ENCODE measurements around the gene GOLIM4.
A peak's percentile ranks its signal among the peaks of the same experiment; 100 is the strongest.

Gene GOLIM4

DNA sequence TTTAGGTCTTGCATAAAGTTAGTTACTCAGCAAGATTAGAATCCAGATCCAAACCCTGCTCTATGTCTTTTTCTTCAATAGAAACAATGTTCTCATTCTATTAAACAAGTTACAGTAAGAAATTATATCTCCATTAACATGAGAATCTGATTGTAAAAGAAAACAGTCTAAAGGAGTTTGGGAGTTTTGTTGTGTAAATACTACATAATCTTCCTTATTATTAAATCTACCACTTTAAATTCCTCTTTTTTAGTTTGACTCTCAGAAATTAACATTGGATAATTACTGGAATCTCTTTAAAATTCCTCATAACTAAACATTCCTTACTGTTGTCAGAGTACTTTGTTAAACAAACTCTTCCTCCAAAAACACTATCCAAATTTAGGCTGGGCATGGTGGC, 1.7 kb upstream of the GOLIM4 start:
- no peak for DNase-seq

DNA sequence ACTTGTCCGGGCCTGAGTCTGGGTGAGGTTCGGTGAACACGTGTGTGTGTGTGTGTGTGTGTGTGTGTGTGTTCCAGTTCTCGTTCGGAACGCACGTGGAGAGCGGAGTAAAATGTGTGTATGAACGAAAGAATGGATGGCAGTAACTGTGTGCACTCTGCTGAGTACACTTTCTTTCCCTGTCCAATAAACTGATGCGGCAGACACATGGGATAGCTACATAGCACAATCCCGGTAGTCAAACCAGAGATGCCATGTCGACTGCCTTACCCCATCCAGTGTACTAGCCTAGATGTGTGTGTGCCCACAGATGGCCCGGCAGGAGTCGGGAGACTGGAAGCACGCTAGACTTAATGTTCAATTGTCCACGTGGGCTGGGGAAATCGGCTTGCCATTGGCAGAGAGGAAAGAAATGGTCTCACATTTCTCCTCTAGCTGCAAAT, 507 bp upstream of the GOLIM4 start:
- no peak for DNase-seq

DNA sequence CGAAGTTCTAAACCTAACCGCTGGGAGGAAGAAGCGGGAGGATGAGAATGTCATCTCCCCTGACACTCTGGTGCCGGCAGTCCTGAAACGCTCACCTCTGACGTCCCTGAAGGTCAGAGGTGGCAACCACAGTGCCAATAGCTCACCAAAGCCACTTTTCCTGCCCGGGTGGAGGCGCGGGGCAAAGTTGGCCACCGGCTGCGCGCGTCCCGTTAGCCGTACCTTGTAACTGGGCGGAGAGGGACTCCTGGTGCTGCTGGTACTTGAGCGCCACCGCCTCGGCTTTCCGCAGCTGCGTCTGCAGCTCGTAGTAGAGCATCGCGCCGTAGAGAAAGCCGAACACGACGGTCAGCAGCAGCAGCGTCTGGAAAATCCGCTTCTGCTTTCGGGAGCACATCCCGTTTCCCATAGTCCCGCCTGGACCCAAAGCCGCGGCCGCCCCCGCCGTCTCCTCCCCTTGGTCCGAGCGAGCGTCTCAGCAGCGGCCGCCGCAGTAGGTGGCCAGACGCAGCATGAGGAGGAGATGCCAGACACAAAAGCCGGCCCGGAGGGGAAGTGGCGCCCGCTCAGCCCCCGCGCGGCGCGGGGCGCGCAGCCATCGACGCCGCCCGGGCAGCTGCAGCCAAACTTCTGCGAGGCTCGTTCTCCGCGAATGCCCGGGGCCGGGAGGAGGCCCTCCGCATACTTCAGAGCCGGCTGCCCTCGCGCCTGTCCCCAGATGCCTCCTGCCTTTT, 680 bp downstream of the GOLIM4 start:
- peak; percentile 22 for DNase-seq

- no peak for DNase-seq
These were observed 1.2 kb downstream of the GOLIM4 start for GRCh38 chr3:168094580-168094876.

GRCh38 chr3:168093790-168094189, 1.9 kb downstream of the GOLIM4 start:
- DNase-seq = no peak

DNA sequence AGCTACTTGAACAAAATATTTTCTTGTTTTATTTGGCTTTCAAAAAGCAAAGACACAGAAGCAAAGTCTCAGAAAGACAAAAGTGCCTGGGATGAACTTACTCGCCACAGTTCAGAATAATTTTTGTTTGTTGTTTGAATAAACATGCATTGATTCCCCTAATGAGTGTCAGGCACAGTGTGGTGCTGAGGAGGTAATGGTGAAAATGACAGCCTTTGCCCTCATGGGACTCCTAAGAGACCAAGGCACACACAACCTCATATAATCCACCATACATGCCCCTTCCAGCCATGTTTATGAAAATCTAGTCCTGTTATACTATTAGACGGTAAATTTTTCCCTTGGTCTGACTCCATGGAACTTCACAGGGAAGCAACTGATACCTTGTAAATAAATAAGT, 2.5 kb downstream of the GOLIM4 start:
- DNase-seq = no peak

DNA sequence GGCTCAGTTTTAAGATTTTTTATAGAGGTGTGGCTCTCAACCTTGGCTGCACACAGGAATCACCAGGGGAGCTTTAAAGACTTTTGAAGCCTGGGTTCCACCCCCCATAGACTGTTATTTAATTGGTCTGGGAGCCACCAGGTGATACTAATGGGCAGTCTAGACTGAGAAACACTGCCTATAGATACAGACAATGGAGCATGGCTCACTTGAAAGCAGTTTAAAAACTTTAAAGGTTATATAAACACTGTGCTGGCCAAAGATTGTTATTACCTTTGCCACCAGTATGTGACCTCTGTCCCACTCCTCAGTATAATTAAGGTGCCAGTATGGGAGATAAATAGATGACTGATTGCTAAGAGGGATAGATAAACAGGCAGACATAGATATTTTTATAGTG, 3.8 kb downstream of the GOLIM4 start:
- DNase-seq = no peak

- DNase-seq = no peak
These were observed 4.3 kb downstream of the GOLIM4 start for GRCh38 chr3:168091302-168091858.

GRCh38 chr3:168090306-168091085, 5.2 kb downstream of the GOLIM4 start:
- no peak for DNase-seq

- no peak for DNase-seq
These were observed 6.4 kb downstream of the GOLIM4 start for GRCh38 chr3:168089179-168089771.

DNA sequence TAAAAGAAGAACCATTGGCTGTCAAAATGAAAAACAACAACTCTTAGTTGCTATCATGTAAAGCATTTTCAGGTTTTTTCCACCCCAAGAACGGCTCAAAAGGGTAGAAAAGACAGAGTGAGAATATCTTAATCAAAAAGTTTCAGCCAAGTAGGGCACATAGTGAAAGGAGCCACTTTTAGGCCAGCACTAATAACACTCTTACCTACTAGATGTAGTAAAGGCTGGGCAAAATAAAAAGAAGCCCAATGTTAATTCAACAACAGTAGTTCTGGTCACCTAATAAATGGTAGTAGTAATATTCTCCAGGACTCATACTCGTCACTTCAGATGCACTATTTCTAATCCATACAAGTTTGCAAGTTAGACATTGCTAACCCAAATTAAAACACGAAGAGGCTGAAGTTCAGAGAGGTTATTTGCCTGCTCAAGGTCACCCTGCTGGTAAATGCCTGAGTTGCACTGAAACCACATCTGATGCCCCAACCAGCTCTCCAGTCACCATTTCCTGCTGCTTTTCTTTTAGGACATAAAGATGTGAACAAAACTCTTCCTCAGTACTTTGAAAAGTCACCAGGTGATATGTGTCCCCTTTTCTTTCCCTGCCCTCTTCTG, 7.5 kb downstream of the GOLIM4 start:
- DNase-seq = no peak

DNA sequence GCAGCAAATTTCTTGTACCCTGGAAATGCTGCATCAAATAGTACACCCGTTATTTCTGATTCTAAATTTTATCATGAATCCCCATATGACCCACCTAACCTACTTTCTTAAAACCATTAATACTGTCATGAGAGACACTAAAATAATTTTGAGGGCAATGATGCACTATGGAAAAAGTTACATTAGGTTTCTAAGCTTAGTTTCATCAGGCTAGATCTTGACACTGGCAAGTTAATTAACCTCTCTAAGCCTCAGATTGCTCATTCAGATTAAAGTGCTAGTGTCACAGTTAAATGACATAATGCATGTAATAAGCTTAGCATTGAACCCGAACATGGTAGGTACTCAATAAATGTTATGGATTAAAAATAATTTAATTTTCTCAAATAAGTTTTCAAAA, 8.2 kb downstream of the GOLIM4 start:
- no peak for DNase-seq

GRCh38 chr3:168086541-168087260, 9.0 kb downstream of the GOLIM4 start:
- DNase-seq = no peak

DNA sequence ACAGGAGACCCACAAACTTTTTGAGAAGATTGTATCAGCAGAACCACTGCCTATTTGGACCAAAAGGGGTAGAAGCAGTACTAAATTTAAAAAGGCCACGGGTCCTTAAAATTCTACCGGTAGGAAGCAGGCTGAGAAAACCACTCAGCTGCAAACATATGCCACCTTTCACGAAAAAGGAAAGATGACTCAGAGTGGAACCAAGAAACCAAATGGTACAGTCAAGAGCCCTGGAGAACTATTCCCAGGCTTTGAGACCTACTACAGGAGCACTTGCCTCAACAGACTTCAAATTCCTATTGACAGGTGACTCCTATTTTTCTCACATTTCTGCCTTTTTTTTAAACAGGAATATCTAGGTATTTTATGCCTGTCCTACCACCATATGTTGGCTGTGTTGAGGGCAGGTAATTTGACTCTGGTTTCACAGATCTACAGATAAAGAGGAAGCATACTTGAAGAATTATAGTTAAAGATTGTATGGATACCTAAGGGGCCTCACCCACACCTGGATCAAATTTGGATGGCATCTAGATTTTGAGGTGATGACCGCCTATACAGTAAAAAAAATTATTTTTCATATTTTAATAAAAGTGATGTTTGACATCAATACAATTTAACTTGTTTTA, 10.1 kb downstream of the GOLIM4 start:
- DNase-seq = no peak

DNA sequence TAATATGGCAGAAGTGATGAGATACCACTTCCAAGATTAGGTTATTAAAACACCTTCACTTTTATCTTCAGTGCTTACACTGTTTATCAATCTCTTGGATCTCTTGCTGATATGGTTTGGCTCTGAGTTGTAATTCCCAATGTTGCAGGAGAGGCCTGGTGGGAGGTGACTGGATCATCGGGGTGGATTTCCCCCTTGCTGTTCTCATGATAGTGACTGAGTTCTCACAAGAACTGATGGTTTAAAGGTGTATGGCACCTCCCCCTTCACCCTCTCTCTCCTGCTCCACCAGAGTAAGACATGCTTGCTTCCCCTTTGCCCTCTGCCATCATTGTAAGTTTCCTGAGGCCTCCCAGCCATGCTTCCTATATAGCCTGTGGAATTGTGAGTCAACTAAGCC, 11.8 kb downstream of the GOLIM4 start:
- DNase-seq = no peak

DNA sequence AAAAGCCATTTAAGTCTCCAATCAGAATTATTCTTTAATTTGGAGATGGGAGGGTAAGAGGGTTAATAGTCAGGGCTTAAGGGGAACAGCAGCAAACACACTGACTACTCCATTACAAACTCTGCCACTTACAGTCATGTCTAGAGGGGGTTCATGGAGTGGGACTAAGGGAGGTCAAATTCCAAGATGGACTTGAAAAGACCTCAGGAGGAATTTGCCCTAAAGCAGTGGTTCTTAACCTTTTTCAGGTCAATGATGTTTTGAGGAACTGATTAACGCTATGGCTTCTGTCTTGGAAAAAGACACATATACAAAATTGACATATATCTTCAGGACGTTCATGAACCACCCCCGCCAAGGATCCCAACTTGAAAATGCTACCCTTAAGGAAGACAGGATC, 13.9 kb downstream of the GOLIM4 start:
- DNase-seq = no peak

- DNase-seq = no peak
These were observed 14.5 kb downstream of the GOLIM4 start for GRCh38 chr3:168081171-168081771.

GRCh38 chr3:168080499-168081170, 15.1 kb downstream of the GOLIM4 start:
- no peak for DNase-seq

GRCh38 chr3:168080022-168080421, 15.7 kb downstream of the GOLIM4 start:
- DNase-seq = no peak

DNA sequence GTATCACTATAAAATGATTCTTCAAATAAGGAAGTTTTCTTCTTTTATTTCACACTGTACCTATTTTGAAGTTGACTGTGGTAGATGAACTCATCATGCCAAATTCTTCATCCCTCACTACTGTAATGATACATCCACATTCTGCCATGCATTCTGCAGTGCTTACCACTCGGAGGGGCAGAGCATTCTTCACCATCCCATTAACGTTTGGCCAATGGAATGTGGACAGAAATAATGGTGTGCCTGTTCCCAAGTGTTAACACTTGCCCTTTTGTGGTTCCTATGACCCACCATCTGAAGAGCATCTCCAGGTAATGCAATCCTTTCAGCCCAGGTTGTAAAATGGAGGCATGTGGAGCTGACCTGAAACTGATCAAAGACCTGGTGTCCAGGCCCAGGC, 18.6 kb downstream of the GOLIM4 start:
- DNase-seq = no peak

All from NCI-H1436 (cell line).